Embryonic facial prominence (tissue), 1 donor: ENCODE data around the gene KRT74.

ENCODE experiments used
- DNase-seq: peaks from one replicate; pipeline ENCODE4 v3.0.0-alpha.2; 2016; ENCODE audit errors: extremely low spot score

The KRT74 gene

DNA sequence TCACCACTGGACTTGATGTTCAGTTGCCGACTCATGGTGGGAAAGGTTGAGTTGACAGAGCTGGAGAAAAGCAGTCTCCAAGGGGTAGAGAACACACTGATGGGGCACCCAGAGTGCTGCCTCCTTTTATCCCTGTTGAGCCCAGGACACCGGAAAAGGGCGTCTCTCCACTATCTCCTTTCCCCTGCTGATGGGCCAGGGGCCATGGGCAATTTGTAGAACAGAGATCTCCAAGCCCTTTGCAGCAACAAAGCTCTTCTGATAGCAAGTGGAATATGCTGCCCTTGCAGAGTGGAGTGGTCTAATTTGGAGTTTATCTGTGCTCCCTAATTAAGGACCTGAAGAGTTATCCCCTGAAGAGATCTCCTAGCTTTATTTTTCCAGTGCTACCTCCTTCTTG, at the start of gene KRT74:
TSS of gene KRT74 (minus strand) at position 101 of the 400 bp plus-strand sequence. CDS start at position 35, 66 bp downstream.
- DNase-seq: no peak

- DNase-seq: no peak
Observed at GRCh38 chr12:52622349-52622748, 48.7 kb upstream of the KRT74 start.

DNA sequence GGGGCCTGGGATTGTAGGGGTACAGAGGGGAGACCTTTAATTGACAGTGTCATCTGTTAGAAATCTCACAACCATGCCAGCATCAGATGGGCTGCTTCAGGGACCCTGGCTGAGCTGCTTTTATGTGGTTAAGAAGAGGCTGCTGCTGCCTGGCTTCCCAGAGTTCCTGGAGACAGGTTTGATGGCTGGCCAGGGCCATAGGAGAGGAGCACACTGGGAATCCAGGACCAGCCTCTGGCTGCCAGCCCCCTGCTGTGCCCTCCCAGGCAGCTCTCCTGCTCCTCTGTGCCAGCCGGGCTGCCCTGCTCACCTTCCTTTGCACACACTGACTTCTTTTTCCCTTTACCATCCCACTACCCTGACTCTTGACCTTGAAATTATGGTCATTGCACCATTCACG, 45.2 kb upstream of the KRT74 start:
- no peak for DNase-seq

DNA sequence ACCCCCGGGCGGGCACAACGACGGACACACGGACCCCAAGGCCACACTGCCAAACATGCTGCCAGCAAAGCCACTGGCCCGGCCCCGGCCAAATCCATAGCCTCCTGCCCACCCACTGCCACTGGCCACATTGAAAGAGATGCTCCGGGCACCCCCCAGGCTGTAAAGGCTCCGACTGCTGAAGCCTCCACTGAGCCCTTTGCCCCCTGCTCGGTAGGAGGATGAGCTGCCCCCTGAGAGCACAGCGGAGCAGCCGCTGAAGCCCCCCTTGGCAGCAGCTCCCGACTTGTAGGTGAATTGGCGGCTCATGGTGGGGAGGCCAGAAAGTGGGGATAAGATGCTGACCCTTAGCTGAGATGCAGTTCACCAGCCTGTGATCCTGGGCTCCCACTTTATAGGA, 44.6 kb upstream of the KRT74 start, which contains the start of gene KRT73:
TSS of gene KRT73 (minus strand) at position 344 of the 400 bp plus-strand sequence. CDS start at position 309, 35 bp downstream.
- DNase-seq: no peak

GRCh38 chr12:52617403-52617785, 43.8 kb upstream of the KRT74 start:
- no peak for DNase-seq

DNA sequence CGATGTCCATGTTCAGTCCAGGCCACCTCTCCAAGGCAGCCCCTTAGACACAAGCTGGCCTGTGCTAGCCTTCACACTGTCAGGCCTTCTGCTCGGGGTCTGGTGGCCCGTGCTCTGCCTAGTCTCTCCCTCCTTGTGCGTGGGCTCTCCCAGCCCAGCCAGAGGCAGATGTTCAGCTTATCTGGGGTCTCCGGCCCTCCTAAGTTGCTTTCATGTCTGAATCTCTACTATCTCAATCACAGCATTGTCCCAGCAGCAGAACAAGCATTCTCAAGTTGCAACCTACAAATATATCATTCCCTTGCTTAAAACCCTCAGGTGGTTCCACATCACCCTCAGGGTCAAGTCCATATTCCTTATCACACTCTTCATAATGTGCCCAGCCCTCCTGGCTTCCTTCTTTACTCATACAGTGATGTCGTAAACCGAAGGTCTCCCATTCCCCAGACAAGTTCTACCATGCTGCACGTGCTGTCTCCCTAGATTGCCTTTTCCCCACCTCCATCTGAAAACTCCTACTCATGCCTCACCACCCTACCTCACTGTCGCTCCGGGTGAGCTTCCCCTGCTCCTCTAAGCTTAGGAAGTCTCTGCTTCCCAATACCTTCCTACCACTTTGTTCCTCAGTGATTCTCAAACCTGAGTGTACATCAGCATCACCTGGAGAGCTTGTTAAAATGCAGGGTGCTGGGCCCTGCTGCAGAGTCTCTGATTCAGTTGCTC, 43.2 kb upstream of the KRT74 start:
- no peak for DNase-seq

DNA sequence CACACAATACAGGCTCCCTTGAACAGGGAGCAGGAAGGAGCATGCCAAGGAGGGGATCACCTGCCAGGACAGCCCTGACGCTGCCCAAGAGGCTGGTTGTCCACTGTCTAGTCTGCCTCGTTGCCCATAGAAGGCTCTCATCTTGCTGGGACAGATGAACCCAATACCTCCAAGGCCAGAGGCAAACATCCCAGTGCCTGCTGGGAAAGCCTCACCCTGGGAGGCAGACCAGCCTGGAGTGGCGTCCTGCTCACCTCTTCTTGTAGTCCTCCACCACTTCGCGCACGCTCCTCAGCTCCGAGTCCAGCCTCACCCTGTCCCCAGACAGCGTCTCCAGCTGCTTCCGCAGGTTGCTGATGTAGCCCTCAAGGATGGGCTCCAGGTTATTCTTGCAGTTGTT, 42.3 kb upstream of the KRT74 start:
- no peak for DNase-seq

DNA sequence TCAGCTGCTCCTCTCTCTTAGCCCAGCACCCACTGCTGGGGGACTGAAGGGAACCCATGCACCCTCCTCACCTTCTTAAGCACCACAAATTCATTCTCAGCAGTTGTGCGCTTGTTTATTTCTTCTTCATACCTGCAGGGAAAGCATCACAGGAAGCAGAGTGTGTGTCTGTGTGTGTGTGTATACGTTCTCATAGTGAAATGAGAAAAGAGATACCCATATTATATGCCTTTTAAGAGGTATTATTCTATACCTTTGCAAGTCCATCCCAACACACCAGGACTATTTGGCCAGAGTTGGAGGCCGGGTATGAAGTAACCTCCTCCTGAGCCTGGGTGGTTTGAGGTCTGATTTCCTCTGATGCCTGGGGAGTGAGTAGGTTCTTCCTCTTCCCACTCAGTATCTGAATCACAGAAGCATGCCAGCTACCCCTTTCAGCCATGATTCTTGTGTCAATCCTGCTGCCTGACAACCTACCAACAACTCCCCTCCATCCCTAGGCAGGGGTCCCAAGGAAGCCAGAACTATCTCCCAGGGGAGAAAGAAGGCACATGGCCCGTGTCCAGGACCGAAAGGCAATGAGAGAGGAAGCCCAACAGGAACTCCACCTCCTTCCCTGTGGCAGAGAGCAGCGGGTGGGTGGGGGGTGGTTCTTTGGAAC, 41.7 kb upstream of the KRT74 start:
- no peak for DNase-seq

- DNase-seq: no peak
Observed at GRCh38 chr12:52614381-52615207, 41.0 kb upstream of the KRT74 start.

DNA sequence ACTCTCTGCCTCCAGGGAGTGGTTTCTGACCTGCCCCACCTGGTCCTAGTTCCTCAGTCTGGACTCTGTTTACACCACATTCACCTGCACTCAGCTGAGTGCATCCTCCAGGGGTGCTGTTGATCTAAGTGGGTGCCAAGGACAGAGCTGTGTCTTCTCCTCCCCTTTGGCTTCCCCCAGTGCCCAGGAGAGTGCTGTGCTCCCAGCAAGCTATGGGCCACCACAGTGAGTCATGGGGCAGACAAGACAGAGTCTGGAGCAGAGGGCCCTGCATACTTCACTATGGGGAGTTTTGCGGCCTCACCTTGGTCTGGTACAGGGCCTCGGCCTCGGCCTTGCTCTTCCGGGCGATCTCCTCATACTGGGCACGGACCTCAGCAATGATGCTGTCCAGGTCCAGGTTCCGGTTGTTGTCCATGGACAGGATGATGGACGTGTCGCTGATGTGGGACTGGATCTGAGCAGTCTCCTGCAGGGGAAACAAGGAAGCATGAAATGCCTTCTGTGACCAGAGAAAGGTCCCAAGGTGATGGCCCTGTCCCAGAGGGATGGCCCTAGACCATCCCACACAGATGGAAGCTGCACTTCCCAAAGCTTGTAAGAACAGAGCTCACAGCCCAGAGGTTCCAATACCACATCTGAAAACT, 39.9 kb upstream of the KRT74 start:
- DNase-seq: no peak

GRCh38 chr12:52612431-52613383, 39.1 kb upstream of the KRT74 start:
- no peak for DNase-seq

DNA sequence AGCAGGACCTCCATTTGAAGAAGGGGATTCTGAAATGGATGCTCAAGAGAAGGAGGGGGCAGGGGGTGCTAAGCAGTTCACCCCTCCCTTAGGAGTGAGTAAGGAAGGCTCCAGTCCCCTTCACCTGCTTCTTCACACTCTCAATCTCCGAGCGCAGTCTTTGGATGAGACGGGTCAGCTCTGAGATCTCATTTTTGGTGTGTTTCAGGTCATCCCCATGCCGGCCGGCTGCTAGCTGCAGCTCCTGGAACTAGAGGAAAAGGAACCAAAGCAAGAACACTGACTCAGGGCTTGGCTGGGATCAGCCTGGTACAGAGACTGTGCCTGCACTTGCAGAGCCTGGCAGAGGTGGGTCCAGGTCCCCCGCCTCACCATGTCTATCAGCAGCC, 37.4 kb upstream of the KRT74 start:
- DNase-seq: no peak

DNA sequence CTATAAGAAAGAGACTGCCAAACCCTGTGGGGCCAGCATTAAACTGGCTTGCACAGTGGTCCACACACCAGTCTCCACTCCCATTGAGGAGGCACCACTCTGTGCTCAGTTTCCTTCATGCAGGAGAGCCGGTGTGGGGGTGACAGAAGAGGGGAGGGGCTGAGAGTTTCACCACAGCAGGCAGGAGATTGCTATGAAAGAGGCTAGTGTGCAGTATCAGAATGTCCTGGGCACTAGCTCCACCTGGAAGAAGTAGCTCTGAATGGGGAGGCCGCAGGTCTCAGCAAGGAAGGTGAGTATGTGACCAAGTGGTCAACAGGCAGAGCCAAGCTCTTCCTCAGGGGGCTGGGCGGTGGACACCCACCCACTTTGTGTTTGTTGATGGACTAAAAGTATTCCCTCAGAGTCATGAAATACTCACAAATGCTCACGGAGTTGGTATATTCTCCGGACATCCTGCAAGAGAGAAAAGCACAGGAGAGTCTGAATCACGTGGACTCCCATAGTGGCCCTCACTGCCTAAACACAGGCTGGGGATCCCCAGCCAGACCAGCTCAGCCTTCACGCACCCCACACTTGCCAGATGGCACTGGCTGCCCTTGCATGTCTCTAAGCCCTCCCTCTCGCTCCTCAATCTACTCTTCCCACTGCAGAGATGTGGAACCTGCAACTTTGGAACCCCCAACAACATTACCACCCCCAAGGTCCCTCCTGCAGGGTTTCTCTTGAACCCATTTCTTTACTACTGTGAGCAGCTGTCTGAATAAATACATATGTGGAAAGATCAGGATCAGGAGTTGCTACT, 35.4 kb upstream of the KRT74 start:
- DNase-seq: no peak

GRCh38 chr12:52608161-52608560, 34.5 kb upstream of the KRT74 start:
- DNase-seq: no peak

- no peak for DNase-seq
Observed at GRCh38 chr12:52607314-52607713, 33.7 kb upstream of the KRT74 start.

DNA sequence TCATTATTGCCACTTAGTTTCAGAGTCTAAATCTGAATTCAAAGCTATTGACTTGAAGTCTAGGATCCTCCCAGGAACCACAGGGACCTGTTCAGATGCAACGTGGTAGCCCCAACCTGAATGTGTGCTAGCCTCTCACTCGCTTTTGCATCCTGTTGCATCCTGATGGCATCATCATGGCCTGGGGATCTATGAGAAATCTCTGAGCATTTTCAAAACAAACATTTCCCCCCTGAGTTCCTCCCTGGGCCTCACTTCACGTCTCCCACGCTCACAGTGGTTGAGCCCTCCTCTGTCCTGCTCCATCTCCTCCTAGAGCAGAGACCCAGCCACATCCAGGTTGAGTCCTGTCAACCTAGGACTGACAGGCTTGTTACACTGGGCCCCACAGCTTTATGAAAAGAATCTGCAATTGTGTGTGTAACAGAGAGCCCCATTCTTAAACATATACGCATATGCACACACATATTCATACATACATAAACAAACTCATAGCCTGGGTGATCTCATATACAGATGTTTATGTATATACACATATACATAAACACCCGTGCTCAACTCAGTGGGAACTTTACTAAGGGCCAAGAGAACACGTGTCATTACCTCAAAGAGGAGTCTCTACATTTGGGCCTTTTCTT, 33.1 kb upstream of the KRT74 start:
- no peak for DNase-seq

GRCh38 chr12:52606096-52606495, 32.5 kb upstream of the KRT74 start:
- no peak for DNase-seq

- DNase-seq: no peak
Observed at GRCh38 chr12:52605542-52605941, 31.9 kb upstream of the KRT74 start.

GRCh38 chr12:52604859-52605258, 31.2 kb upstream of the KRT74 start:
- no peak for DNase-seq

DNA sequence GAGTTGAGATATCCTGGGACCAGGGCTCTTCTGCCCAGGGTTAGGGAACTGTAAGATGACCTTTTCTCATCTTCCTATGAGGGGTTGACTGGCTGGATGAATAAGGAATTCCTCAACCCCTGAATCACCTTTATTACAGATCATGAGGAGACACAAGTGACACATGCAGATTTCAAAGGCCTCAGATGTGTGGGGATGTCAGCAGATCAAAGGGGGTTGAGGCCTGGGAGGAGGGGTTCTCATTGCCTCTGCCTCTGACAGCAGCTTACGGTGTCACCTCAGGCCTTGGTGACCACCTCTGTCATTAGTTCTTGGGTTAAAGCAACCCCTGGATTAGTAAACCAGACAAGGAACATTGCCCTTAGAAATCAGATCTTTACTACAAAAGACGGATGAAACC, 29.7 kb upstream of the KRT74 start:
- DNase-seq: no peak
